Right renal cortex interstitium (tissue), 3 donors: ENCODE measurements around the gene C1QL4. TPM values are rescaled to one million over a fixed set of nuclear protein-coding genes. Genes with fewer than 3 reads are reported as not detected.

Experiments used
- DNase-seq, 3 donors: peaks; one replicate each; pipeline ENCODE4 v3.0.0-alpha.2; 2013; ENCODE audit warnings: low read depth in 3 of 3, low spot score in 2 of 3
- polyA plus RNA-seq, 3 donors: library from polyadenylated mRNA; unstranded; fragments of 120-200 nt; gene quantifications; one replicate each; pipeline ENCODE4 v1.2.1, GENCODE V29; 2013; ENCODE audit not compliant: insufficient read length in 3 of 3

The C1QL4 gene
- polyA plus RNA-seq, 3 donors = 0.94 to 1.5 (median 0.99) TPM

- DNase-seq = no peak
Observed at GRCh38 chr12:49309386-49309785, 27.6 kb downstream of the C1QL4 start.

GRCh38 chr12:49305762-49306510, 31.1 kb downstream of the C1QL4 start:
- no peak for DNase-seq

GRCh38 chr12:49304161-49304560, 32.8 kb downstream of the C1QL4 start:
- DNase-seq = no peak

GRCh38 chr12:49301760-49302159, 35.2 kb downstream of the C1QL4 start:
- no peak for DNase-seq

GRCh38 chr12:49298160-49298559, 38.8 kb downstream of the C1QL4 start:
- no peak for DNase-seq

DNA sequence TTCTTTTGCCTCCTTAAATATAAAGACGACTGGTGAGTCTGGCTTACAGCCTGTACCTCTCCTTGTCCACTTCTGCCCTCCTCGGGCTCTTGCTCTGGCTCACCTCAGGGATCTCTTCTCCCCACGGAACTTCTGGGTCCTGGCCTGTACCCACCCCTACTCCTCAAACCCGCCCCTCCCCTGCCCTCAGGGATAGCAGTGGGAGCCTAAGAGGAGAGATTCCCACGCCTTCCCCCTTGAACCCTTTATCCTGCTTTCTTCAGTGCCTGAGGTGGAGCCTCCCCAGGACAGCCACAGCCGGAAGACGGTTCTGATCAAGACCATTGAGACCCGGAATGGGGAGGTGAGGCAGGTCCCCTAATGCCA, 39.3 kb downstream of the C1QL4 start:
- DNase-seq = no peak

GRCh38 chr12:49296836-49297694, 39.9 kb downstream of the C1QL4 start:
- DNase-seq = no peak

GRCh38 chr12:49296034-49296835, 40.8 kb downstream of the C1QL4 start:
- DNase-seq = no peak

DNA sequence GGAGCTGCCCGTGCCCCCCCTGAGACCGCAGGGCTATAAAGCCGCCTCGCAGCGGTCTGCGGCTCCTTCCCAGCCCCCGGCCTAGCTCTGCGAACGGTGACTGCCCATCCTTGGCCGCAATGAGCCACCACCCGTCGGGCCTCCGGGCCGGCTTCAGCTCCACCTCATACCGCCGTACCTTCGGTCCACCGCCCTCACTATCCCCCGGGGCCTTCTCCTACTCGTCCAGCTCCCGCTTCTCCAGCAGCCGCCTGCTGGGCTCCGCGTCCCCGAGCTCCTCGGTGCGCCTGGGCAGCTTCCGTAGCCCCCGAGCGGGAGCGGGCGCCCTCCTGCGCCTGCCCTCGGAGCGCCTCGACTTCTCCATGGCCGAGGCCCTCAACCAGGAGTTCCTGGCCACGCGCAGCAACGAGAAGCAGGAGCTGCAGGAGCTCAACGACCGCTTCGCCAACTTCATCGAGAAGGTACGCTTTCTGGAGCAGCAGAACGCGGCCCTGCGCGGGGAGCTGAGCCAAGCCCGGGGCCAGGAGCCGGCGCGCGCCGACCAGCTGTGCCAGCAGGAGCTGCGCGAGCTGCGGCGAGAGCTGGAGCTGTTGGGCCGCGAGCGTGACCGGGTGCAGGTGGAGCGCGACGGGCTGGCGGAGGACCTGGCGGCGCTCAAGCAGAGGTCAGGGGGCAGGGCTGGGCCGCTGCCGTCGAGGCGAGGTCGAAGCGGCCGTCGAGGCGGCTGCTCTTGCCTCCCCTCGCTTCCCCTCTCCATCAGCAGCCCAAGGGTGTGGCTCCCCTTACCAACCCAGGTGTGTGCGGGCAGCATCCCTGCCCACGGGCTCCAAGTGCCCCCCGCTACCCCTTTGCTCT, 41.7 kb downstream of the C1QL4 start, which contains the start of gene PRPH:
Gene PRPH, plus strand, starts transcription at position 66 of the 855 bp plus-strand sequence. Its CDS starts 54 bp downstream, at position 120.
- no peak for DNase-seq

- no peak for DNase-seq
Observed at GRCh38 chr12:49294804-49295081, 42.2 kb downstream of the C1QL4 start.

DNA sequence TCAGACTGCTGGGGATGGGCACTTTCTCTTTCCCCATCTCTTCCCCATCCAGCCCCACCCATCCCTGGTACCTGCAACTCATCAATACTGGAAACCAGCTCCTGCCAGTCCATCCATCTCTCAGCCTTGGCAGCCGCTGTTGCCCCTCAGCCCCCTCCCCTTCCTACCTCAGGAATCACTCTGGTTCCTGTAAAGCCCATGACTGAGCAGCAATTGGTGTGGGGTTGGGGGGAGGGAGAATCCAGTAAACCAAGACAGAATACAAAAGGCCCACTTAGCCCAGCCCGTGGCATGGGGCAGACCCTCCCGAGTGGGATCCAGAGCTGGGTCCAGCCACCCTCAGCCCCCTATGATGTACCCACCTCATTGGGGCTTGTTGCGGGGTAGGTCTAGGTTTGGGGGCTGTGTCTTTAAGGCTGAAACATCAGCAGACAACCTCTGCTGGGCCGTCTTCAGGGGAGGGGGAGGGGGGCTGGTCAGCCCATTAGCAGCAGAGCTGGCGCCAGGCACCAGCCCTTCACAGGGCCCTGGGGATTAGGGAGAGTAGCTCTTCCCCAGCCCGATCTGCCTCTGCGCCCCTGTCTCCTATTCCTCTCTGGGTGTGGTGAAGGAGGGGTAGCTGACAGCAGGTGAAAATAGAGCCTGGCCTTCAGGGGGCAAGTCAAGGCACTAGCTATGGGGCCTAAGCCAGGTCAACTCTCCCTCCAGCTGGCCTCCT, 42.7 kb downstream of the C1QL4 start:
- DNase-seq = no peak

DNA sequence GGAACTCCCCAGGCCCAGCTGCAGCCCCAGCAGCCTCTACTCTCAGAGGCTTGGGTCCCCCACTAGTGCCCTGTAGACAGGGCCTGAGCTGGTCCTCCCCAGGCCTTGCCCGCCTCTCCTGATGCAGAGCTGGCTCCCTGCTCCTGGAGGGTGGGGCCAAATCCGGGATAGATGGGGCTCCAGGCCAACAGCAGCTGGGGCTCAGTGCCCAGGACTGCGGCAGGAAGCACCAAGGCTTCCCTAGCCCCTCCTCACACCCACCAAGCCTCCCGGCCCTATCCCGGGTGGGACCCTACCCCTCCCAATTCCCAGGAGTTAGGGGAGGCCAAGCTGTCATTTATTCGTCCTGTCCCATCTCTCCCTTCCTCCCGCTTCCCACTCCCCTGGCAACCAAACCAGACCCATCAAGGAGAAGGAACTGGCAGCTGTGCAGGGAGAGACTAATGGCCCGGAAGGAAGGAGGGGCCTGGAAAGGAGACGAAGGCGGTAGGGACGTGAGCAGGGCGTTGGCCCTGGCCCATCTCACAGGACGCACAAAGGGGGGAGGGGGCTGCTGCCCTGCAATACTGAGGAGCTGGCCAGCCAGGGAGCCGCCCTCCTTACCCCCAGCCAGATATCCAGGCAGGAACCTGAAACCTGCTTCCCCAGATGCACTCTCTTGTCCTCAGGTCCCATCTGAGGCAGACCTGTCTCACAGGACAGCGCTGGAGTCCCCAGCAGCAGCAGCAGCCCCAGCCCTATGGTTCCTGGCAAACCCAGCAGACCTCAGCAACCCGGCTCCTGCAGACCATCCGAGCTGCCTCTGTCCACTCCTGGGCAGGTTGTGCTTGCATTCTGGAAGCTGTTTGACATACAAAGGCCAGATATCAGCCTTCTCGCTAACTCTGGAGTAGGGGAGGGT, 43.7 kb downstream of the C1QL4 start:
- no peak for DNase-seq

DNA sequence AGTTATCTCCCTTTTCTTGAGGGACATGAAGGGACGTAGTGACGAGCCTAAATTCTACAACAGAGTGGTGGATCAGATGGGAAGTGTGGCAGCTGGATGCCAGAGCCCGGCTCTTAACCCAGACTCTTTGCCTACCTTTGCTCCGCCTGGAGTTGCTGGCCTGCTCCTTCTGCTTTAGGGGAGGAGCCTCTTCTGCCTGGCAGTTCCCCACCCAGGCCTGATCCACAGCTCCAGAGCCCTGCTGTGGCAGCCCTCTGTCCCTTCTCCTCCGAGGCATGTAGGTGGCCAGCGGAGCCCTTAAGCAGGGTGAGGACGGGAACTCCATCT, 44.3 kb downstream of the C1QL4 start:
- no peak for DNase-seq

DNA sequence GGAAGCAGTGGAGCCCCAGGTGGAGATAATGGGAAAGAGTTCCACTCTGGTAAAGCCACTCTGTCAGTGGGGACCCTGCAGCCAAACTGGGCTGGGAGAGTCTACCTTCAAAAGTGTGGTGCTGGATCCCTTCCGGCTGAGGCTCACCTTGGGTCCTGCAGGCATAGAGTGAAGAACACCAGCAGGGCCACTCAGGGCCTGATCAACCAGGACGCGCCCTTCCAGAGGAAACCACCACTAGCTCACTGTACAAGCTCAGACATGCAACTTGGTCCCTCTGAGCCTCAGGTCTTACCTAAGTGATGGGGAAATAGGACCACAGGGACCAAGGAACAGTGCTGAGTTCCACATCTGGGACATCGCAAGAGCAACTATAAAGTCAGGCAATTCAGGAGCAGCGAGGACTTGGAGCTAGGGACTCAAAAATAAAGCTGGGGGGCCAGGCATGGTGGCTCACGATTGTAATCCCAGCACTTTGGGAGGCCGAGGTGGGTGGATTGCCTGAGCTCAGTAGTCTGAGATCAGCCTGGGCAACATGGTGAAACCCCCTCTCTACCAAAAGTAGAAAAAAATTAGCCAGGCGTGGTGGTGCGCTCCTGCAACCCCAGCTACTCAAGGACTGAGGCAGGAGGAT, 47.9 kb downstream of the C1QL4 start:
- no peak for DNase-seq

- no peak for DNase-seq
Observed at GRCh38 chr12:49288412-49288853, 48.6 kb downstream of the C1QL4 start.

DNA sequence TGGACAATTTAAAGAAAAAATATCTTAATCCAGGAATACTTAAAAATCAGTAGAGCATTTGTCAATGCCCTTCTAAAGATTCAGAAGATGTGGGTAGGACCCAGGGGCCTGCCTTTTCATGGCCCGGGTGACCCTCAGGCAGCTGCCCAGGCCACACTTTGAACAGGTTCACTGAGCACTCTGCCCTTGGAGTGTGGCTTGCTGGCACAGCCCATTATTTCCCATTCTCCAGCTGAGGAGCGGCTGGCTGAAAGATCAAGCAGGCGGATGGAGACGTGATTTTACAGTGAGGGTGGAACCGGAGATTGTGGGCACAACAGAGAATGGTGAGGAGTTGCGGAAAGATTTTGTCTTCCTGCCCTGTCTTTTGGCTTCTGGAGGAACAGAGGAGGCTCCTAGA, 49.1 kb downstream of the C1QL4 start:
- DNase-seq = no peak

GRCh38 chr12:49284672-49285071, 52.3 kb downstream of the C1QL4 start:
- DNase-seq = no peak
